SH-SY5Y (cell line): Measurements from ENCODE around the gene PEX14.

ENCODE experiments used
- GATA2 ChIP-seq: IDR thresholded peaks from 2 replicates; pipeline ENCODE4 v1.6.1; 2011; ENCODE audit warnings: mild to moderate bottlenecking, low read depth, low read length
- GATA3 ChIP-seq: IDR thresholded peaks from 2 replicates; pipeline ENCODE4 v1.6.1; 2011; ENCODE audit warnings: low read depth, mild to moderate bottlenecking, low read length, moderate library complexity

- TF ChIP-seq GATA3 (no peak), GATA2 (no peak)
These were observed 23.5 kb downstream of the PEX14 start for GRCh38 chr1:10498231-10498630.
